ENCODE results near the gene ZFYVE19.

The ZFYVE19 gene, protein sequence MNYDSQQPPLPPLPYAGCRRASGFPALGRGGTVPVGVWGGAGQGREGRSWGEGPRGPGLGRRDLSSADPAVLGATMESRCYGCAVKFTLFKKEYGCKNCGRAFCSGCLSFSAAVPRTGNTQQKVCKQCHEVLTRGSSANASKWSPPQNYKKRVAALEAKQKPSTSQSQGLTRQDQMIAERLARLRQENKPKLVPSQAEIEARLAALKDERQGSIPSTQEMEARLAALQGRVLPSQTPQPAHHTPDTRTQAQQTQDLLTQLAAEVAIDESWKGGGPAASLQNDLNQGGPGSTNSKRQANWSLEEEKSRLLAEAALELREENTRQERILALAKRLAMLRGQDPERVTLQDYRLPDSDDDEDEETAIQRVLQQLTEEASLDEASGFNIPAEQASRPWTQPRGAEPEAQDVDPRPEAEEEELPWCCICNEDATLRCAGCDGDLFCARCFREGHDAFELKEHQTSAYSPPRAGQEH
- total RNA-seq = 22.0 to 31.0 (median 22.1) reads per million in 3 donors

DNA sequence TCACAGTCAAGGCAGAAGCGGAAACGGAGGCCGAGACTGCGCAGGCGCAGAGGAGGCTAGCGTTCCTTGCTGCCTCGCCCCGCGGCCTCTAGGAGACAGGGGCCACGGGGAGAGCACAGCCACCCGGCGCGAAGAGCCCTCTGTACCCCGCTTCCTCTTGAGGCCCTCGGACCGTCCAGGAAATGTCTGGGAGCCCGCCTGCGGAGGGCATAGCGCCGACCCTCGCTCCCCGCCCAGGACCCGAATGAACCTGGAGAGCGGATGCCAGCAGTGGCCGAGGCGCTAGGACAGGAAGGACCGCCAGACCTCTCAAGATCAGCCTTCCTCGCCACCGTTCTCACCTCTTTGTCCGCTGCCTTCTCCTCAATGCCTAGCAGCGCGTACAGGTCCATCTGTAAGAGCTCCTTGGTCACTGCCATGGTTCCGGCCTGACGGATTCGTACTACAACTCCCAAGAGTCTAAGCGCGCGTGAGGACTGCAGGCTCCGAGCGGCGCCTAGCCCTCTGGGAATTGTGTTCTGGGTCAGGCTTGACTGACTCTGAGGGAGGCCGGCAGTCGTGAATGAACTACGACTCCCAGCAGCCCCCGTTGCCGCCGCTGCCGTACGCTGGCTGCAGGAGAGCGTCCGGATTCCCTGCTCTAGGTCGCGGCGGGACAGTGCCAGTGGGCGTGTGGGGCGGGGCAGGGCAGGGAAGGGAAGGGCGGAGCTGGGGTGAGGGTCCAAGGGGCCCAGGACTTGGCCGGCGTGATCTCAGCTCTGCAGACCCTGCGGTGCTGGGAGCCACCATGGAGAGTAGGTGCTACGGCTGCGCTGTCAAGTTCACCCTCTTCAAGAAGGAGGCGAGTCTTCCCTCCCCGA is at the start of gene ZFYVE19, which contains the start of gene DNAJC17:
ZFYVE19 (plus strand) TSS at position 62 of the 860 bp plus-strand sequence; CDS start at position 563, 501 bp downstream.
DNAJC17 (minus strand) TSS at position 446 of the 860 bp plus-strand sequence; CDS start at position 419, 27 bp downstream.
- H3K4me1 ChIP-seq (ENCODE audit: control insufficient read depth, insufficient read depth, low read length, poor library complexity, severe bottlenecking) = peaks cover 10% of the 10 kb centered on the region
- H3K27me3 ChIP-seq (replicated peaks; ENCODE audit: control insufficient read depth, insufficient read depth, low read length, poor library complexity, severe bottlenecking) = no peaks in the 10 kb centered on the region
- DNase-seq = peak; percentile 79 to 90 (median 88)
- H3K4me3 ChIP-seq (ENCODE audit: insufficient read depth, low read depth, low read length, poor library complexity, severe bottlenecking) = peak within 1 kb of the TSS; percentile 99
- H3K36me3 ChIP-seq (ENCODE audit: control insufficient read depth, insufficient read depth, low read length) = peaks cover 17% of the 10 kb centered on the region
- no peaks in the 10 kb centered on the region for H3K9me3 ChIP-seq (ENCODE audit: control insufficient read depth, low read length)
- peak within 1 kb of the TSS; percentile 91 for H3K27ac ChIP-seq (ENCODE audit: insufficient read depth, low read length, poor library complexity, severe bottlenecking)

DNA sequence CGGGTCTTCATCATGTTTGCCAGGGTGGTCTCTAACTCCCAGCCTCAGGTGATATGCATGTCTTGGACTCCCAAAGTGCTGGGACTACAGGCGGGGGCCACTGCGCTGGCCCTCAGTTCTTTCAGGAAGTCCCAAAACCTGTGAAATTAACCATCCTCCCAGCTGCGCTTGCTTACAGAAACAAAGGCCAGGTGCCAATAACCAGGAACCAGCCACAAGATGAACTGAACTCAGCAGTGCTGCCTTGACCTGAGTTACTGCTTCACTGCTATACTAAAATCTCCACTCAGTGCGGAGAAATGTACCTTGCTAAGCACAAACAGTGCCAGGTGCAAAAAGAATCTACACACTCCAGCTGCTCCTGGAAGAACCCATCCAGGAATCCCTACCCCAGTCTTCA is 46.9 kb upstream of the ZFYVE19 start:
- no peak for DNase-seq
- Histone ChIP-seq H3K27ac (ENCODE audit: insufficient read depth, low read length, poor library complexity, severe bottlenecking) (no peak overlapping the region), H3K4me3 (ENCODE audit: insufficient read depth, low read depth, low read length, poor library complexity, severe bottlenecking) (no peak overlapping the region), H3K36me3 (ENCODE audit: control insufficient read depth, insufficient read depth, low read length) (no peaks in the 10 kb centered on the region), H3K27me3 (replicated peaks; ENCODE audit: control insufficient read depth, insufficient read depth, low read length, poor library complexity, severe bottlenecking) (no peaks in the 10 kb centered on the region), H3K9me3 (ENCODE audit: control insufficient read depth, low read length) (no peaks in the 10 kb centered on the region), H3K4me1 (ENCODE audit: control insufficient read depth, insufficient read depth, low read length, poor library complexity, severe bottlenecking) (peaks cover 18% of the 10 kb centered on the region)

DNA sequence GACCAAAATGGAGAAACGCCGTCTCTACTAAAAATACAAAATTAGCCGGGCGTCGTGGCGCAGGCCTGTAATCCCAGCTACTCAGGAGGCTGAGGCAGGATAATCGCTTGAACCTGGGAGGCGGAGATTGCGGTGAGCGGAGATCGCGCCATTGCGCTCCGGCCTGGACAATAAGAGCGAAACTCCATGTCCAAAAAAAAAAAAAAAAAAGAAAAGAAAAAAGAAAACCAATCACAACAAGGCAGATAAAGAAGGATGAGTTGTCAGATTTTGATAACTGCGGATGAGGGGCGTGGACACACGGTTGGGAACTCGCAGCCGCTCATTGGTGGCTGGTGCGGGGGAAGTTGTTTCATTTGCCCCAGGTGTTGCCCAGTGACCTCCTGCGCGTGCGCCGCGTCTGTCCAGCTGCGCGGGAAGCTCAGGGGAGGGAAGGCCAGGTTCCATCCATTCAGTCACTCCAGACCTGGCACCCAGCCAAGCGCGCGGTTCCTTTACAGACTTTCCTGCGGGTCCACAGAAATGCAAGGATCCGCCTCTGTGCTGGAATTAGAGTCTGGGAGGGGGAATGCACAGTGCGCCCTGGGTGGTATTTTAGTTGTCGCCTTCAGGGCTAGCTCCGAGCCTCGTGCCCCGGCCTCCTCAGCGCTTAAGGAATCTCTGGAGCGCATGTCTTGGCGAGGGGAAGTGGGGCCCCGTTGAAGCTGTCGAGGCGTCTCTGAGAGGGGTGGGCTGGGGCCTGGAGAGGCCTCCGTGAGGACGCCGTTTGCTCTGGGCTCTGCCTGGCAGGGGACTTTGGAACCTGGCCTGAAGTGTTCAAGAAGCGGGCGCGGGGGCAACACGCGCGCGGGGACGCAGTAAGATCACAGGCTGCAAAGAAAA is 43.7 kb upstream of the ZFYVE19 start:
- peak in 1 of 3 donors; percentile 48 for DNase-seq
- Histone ChIP-seq H3K36me3 (ENCODE audit: control insufficient read depth, insufficient read depth, low read length) (peaks cover 8% of the 10 kb centered on the region), H3K27me3 (replicated peaks; ENCODE audit: control insufficient read depth, insufficient read depth, low read length, poor library complexity, severe bottlenecking) (no peaks in the 10 kb centered on the region), H3K27ac (ENCODE audit: insufficient read depth, low read length, poor library complexity, severe bottlenecking) (peak overlapping the region; percentile 73), H3K4me3 (ENCODE audit: insufficient read depth, low read depth, low read length, poor library complexity, severe bottlenecking) (peak overlapping the region; percentile 77), H3K9me3 (ENCODE audit: control insufficient read depth, low read length) (no peaks in the 10 kb centered on the region), H3K4me1 (ENCODE audit: control insufficient read depth, insufficient read depth, low read length, poor library complexity, severe bottlenecking) (peaks cover 26% of the 10 kb centered on the region)

DNA sequence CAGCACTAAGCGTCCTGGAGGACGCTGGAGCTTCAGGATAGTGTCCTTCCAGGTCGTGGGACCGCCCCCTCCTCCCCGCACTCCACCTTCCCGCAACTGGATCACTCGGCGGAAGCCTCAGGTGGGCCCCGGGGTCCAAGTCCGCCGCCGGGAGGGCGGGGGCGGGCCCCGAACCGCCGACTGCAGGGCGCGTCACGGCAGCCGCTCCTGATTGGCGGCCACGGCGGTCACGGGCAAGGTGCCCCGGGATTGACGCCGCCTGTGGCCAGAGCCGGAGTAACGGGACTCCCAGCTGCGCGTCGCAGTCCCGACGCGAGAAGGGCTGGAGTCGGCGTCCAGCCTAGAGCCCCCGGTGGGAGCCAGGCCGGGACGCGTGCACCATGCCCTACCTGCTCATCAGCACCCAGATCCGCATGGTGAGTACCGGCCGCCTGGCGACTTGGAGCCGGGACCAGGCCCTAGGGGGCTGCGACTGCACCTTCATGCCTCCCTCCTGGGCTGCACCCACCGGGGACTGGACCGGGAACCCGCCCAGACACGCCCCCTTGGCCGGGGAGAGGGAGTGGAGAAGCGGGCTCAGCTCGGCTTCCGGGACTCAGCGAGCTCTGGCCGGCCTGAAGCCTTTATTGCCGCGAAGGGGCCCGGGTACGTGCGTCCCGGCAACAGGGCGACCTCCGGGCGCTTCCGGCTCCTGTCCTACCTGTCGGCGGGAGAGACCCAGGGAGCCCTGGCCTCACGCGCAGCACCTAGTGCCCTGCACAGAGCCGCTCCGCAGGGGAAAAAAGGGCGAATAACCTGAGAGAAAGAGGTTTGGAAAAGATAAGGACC is 42.9 kb upstream of the ZFYVE19 start, which contains the start of gene GCHFR:
GCHFR (plus strand) TSS at position 268 of the 828 bp plus-strand sequence; CDS start at position 381, 113 bp downstream.
- no peaks in the 10 kb centered on the region for H3K9me3 ChIP-seq (ENCODE audit: control insufficient read depth, low read length)
- H3K4me3 ChIP-seq (ENCODE audit: insufficient read depth, low read depth, low read length, poor library complexity, severe bottlenecking) = peak within 1 kb of the TSS; percentile 77
- peaks cover 26% of the 10 kb centered on the region for H3K4me1 ChIP-seq (ENCODE audit: control insufficient read depth, insufficient read depth, low read length, poor library complexity, severe bottlenecking)
- peak; percentile 52 to 69 (median 64) for DNase-seq
- H3K27me3 ChIP-seq (replicated peaks; ENCODE audit: control insufficient read depth, insufficient read depth, low read length, poor library complexity, severe bottlenecking) = no peaks in the 10 kb centered on the region
- peaks cover 12% of the 10 kb centered on the region for H3K36me3 ChIP-seq (ENCODE audit: control insufficient read depth, insufficient read depth, low read length)
- peak within 1 kb of the TSS; percentile 73 for H3K27ac ChIP-seq (ENCODE audit: insufficient read depth, low read length, poor library complexity, severe bottlenecking)

DNA sequence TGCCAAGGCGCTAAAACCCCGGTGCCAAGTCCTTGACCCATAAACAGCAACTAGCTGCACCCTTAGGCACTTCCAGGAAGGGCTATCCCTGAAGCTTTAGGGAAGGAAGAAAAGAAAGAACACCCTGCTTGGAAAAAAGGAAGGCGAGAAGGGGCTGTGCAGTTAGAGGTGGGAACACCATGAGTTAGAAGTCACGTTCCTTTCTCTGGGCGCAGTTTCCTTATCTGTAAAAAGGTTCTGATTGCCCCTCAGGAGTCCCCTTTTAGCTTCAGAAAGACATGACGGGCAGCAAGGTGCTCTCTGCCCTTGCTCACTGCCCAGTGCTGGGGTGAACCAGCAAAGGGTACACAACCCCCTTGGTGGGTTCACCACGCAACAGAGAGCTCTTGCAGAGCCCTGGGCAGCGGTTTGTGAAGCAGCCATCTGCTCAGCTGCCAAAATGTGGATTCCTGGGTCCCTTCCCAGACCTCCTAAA is 42.2 kb upstream of the ZFYVE19 start:
- H3K4me1 ChIP-seq (ENCODE audit: control insufficient read depth, insufficient read depth, low read length, poor library complexity, severe bottlenecking) = peaks cover 30% of the 10 kb centered on the region
- no peak for DNase-seq
- no peaks in the 10 kb centered on the region for H3K27me3 ChIP-seq (replicated peaks; ENCODE audit: control insufficient read depth, insufficient read depth, low read length, poor library complexity, severe bottlenecking)
- peak overlapping the region; percentile 77 for H3K4me3 ChIP-seq (ENCODE audit: insufficient read depth, low read depth, low read length, poor library complexity, severe bottlenecking)
- H3K27ac ChIP-seq (ENCODE audit: insufficient read depth, low read length, poor library complexity, severe bottlenecking) = peak overlapping the region; percentile 73
- H3K9me3 ChIP-seq (ENCODE audit: control insufficient read depth, low read length) = no peaks in the 10 kb centered on the region
- peaks cover 12% of the 10 kb centered on the region for H3K36me3 ChIP-seq (ENCODE audit: control insufficient read depth, insufficient read depth, low read length)

DNA sequence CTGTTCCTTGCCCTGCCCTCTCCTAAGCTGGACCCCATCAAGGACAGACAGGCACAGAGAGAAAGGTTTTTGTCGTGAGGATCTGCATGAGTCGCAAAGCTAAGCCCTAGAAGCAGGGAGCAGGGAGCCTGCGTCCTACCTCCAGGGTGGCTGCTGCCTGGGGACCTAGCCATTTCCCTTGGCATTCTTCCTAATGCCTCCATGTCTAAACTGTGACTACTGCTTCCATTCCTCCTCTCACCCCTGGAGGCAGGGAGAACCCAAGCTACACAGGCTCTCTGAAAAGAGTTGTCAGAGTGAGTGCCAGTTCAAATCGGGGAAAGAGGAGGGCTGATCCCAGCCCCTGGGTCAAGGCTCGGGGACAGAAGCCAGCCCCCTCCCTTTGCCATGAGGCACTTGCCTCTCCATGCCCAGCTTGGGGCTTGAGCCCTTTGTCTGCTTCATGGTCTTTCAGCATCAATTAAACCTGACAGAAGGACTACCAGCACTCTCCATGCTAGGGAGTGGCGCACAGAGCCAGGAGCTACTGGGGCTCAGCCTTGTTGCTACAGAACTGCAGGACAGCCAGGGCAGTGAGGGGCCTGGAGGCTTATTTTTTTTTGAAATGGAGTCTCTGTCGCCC is 40.6 kb upstream of the ZFYVE19 start:
- Histone ChIP-seq H3K36me3 (ENCODE audit: control insufficient read depth, insufficient read depth, low read length) (peaks cover 12% of the 10 kb centered on the region), H3K4me1 (ENCODE audit: control insufficient read depth, insufficient read depth, low read length, poor library complexity, severe bottlenecking) (peaks cover 30% of the 10 kb centered on the region), H3K27ac (ENCODE audit: insufficient read depth, low read length, poor library complexity, severe bottlenecking) (peak overlapping the region; percentile 57), H3K9me3 (ENCODE audit: control insufficient read depth, low read length) (no peaks in the 10 kb centered on the region), H3K27me3 (replicated peaks; ENCODE audit: control insufficient read depth, insufficient read depth, low read length, poor library complexity, severe bottlenecking) (no peaks in the 10 kb centered on the region), H3K4me3 (ENCODE audit: insufficient read depth, low read depth, low read length, poor library complexity, severe bottlenecking) (no peak overlapping the region)
- no peak for DNase-seq

DNA sequence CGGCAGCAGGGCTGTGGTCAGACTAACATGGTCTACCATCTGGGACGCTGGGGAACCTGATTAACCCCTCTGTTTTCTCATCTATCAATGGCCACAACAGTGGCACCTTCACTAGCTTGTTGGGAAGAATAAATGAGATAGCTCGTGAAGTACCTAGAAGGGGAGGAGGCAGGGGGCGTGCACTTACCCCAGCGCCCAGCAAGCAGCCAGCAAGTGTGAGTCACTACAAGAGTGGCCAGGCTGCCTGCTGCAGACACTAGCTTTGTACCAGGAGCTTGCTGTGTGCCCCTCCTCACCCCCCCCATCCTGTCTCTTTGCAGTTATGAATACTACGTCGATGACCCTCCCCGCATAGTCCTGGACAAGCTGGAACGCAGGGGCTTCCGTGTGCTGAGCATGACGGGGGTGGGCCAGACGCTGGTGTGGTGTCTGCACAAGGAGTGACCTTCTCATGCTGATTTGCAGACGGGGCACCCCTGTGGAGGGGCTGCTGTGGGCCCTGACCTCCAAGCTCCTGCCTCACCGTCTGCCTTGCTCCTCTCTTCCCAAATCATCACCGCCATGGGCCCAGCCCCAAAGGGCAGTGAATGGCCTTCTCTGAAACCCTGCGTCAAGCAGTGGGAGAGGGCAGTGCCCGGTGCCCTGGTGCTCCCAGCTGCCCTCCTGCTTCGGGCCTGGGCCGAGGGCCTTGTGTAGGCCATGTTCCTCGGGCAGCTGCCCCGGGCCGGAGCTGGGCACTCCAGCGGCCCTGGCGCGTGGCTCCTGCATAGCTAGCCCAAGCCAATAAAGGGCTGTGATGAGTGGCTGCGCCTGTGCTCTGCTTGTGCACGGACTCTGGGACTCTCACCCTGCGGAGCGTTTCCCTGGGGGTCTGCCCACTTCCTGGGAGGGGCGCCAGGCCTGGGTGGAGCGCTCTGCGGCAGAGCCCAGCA is 39.7 kb upstream of the ZFYVE19 start:
- H3K27ac ChIP-seq (ENCODE audit: insufficient read depth, low read length, poor library complexity, severe bottlenecking) = no peak overlapping the region
- H3K27me3 ChIP-seq (replicated peaks; ENCODE audit: control insufficient read depth, insufficient read depth, low read length, poor library complexity, severe bottlenecking) = no peaks in the 10 kb centered on the region
- peaks cover 30% of the 10 kb centered on the region for H3K4me1 ChIP-seq (ENCODE audit: control insufficient read depth, insufficient read depth, low read length, poor library complexity, severe bottlenecking)
- no peak overlapping the region for H3K4me3 ChIP-seq (ENCODE audit: insufficient read depth, low read depth, low read length, poor library complexity, severe bottlenecking)
- H3K9me3 ChIP-seq (ENCODE audit: control insufficient read depth, low read length) = no peaks in the 10 kb centered on the region
- no peak for DNase-seq
- H3K36me3 ChIP-seq (ENCODE audit: control insufficient read depth, insufficient read depth, low read length) = peaks cover 12% of the 10 kb centered on the region

All from effector memory CD4-positive, alpha-beta T cell (primary cell).